ENCODE results near the gene SEMA4B.

The SEMA4B gene

GRCh38 chr15:90207252-90207651 is 6.1 kb downstream of the SEMA4B start:
- Histone ChIP-seq H3K9ac (ENCODE audit: low read length) (no peak overlapping the region), H3K27me3 (ENCODE audit: insufficient read depth, low read length, poor library complexity) (no peaks in the 10 kb centered on the region), H3K23ac (ENCODE audit: low read length) (no peak overlapping the region), H3K79me1 (ENCODE audit: low read length) (peaks cover 7% of the 10 kb centered on the region), H3K18ac (ENCODE audit: low read length) (no peak overlapping the region), H3K4ac (ENCODE audit: low read depth, low read length) (no peak overlapping the region), H3K27ac (ENCODE audit: low read depth, low read length) (no peak overlapping the region), H4K8ac (ENCODE audit: low read depth, low read length) (no peak overlapping the region), H2BK120ac (ENCODE audit: low read depth, low read length) (no peak overlapping the region), H2BK5ac (ENCODE audit: low read length) (no peak overlapping the region), H3K4me2 (ENCODE audit: low read length) (no peak overlapping the region), H4K5ac (ENCODE audit: low read length) (no peak overlapping the region), H3K36me3 (ENCODE audit: control insufficient read depth, insufficient read depth, low read length) (no peaks in the 10 kb centered on the region), H2AK5ac (ENCODE audit: low read length) (no peak overlapping the region), H3K56ac (ENCODE audit: low read length) (no peak overlapping the region), H3K4me1 (ENCODE audit: control insufficient read depth, low read depth, low read length) (no peaks in the 10 kb centered on the region), H3K4me3 (ENCODE audit: low read length) (no peak overlapping the region), H3K79me2 (ENCODE audit: control insufficient read depth, insufficient read depth, low read length) (no peaks in the 10 kb centered on the region), H2BK15ac (replicated peaks; ENCODE audit: low read depth) (no peak overlapping the region)
- no peak for DNase-seq
- WGBS (ENCODE audit: extremely low coverage, insufficient coverage, low lambda C conversion rate): no CpG with 5 or more reads among the region's 6 CpGs

DNA sequence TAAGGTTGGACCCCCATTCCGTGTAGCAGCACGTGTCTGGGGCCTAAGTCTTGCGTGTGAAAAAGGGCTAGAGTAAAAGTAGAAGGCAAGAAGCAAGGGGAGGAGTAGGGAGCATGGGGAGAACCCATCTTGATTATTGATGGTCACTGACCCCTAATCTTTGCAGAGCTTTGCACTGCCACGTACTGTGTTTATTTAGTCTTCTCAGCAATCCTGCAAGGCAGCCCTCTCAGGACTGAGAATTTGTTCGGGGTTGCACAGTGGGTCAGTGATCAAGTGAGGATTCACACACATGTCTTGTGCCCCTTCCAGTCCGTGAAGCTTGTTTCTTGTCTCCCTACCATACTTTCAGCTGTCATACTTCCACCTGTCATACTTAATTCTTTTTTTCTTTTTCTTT is 7.2 kb downstream of the SEMA4B start:
- no peak overlapping the region for H3K56ac ChIP-seq (ENCODE audit: low read length)
- H3K27ac ChIP-seq (ENCODE audit: low read depth, low read length): no peak overlapping the region
- H4K8ac ChIP-seq (ENCODE audit: low read depth, low read length): no peak overlapping the region
- no peak overlapping the region for H2BK15ac ChIP-seq (replicated peaks; ENCODE audit: low read depth)
- H2BK120ac ChIP-seq (ENCODE audit: low read depth, low read length): no peak overlapping the region
- WGBS (ENCODE audit: extremely low coverage, insufficient coverage, low lambda C conversion rate): no CpG with 5 or more reads among the region's 6 CpGs
- no peak overlapping the region for H3K4me3 ChIP-seq (ENCODE audit: low read length)
- peaks cover 3% of the 10 kb centered on the region for H3K79me1 ChIP-seq (ENCODE audit: low read length)
- H3K4me2 ChIP-seq (ENCODE audit: low read length): no peak overlapping the region
- H2BK5ac ChIP-seq (ENCODE audit: low read length): no peak overlapping the region
- H3K9ac ChIP-seq (ENCODE audit: low read length): no peak overlapping the region
- no peak overlapping the region for H2AK5ac ChIP-seq (ENCODE audit: low read length)
- H3K4ac ChIP-seq (ENCODE audit: low read depth, low read length): no peak overlapping the region
- no peak overlapping the region for H3K23ac ChIP-seq (ENCODE audit: low read length)
- DNase-seq: no peak
- no peaks in the 10 kb centered on the region for H3K27me3 ChIP-seq (ENCODE audit: insufficient read depth, low read length, poor library complexity)
- H3K18ac ChIP-seq (ENCODE audit: low read length): no peak overlapping the region
- no peak overlapping the region for H4K5ac ChIP-seq (ENCODE audit: low read length)
- no peaks in the 10 kb centered on the region for H3K36me3 ChIP-seq (ENCODE audit: control insufficient read depth, insufficient read depth, low read length)
- no peaks in the 10 kb centered on the region for H3K79me2 ChIP-seq (ENCODE audit: control insufficient read depth, insufficient read depth, low read length)
- H3K4me1 ChIP-seq (ENCODE audit: control insufficient read depth, low read depth, low read length): no peaks in the 10 kb centered on the region

DNA sequence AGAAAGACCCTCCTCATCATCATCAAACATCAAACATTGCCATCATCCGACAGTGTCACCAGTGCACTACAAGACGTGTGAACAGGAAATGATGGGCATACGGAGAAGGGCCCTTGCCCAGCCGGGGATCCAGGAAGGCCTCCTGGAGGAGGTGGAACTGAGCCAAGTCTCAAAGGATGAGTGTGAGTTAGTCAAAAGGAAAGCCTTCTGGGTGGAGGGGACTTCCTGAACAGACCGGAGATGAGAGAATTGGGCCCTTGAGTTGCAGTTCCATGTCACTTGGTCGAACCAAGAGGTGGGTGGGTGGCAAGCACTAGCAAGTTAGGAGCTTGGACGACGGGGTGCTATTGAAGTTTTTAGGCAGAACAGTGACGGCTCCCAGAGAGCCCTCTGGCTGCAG is 8.5 kb downstream of the SEMA4B start:
- no peak overlapping the region for H3K9ac ChIP-seq (ENCODE audit: low read length)
- no peaks in the 10 kb centered on the region for H3K27me3 ChIP-seq (ENCODE audit: insufficient read depth, low read length, poor library complexity)
- H2BK5ac ChIP-seq (ENCODE audit: low read length): no peak overlapping the region
- H3K56ac ChIP-seq (ENCODE audit: low read length): no peak overlapping the region
- no peak overlapping the region for H2BK120ac ChIP-seq (ENCODE audit: low read depth, low read length)
- no peak overlapping the region for H3K4ac ChIP-seq (ENCODE audit: low read depth, low read length)
- no peak overlapping the region for H4K5ac ChIP-seq (ENCODE audit: low read length)
- no peak overlapping the region for H4K8ac ChIP-seq (ENCODE audit: low read depth, low read length)
- no peak overlapping the region for H3K18ac ChIP-seq (ENCODE audit: low read length)
- no peak overlapping the region for H3K4me2 ChIP-seq (ENCODE audit: low read length)
- no peaks in the 10 kb centered on the region for H3K79me2 ChIP-seq (ENCODE audit: control insufficient read depth, insufficient read depth, low read length)
- no peak overlapping the region for H2BK15ac ChIP-seq (replicated peaks; ENCODE audit: low read depth)
- no peak overlapping the region for H3K4me3 ChIP-seq (ENCODE audit: low read length)
- H3K79me1 ChIP-seq (ENCODE audit: low read length): peaks cover 3% of the 10 kb centered on the region
- WGBS (ENCODE audit: extremely low coverage, insufficient coverage, low lambda C conversion rate): no CpG with 5 or more reads among the region's 9 CpGs
- H3K23ac ChIP-seq (ENCODE audit: low read length): no peak overlapping the region
- no peak overlapping the region for H3K27ac ChIP-seq (ENCODE audit: low read depth, low read length)
- H3K36me3 ChIP-seq (ENCODE audit: control insufficient read depth, insufficient read depth, low read length): no peaks in the 10 kb centered on the region
- no peak for DNase-seq
- no peaks in the 10 kb centered on the region for H3K4me1 ChIP-seq (ENCODE audit: control insufficient read depth, low read depth, low read length)
- H2AK5ac ChIP-seq (ENCODE audit: low read length): no peak overlapping the region

DNA sequence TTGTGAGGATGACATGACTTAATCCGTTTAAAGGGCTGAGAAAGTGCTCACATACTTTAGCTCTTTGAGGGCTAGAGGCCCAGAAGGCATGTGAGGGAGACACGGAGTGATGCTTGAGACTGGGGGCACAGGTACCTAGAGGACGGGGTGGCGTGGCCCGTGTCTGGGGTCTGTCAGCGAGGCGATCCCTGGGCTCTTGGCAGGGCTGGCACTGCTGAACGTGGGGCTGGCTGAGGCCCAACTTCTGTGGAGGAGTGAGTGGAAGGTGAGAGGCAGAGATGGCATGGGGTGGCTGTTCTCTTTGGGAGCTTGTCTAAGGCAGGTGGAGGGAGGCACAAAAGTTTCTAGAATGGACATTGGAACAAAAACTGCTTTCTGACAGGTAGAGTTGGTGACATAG is 9.5 kb downstream of the SEMA4B start:
- WGBS (ENCODE audit: extremely low coverage, insufficient coverage, low lambda C conversion rate): no CpG with 5 or more reads among the region's 8 CpGs
- H3K27me3 ChIP-seq (ENCODE audit: insufficient read depth, low read length, poor library complexity): no peaks in the 10 kb centered on the region

DNA sequence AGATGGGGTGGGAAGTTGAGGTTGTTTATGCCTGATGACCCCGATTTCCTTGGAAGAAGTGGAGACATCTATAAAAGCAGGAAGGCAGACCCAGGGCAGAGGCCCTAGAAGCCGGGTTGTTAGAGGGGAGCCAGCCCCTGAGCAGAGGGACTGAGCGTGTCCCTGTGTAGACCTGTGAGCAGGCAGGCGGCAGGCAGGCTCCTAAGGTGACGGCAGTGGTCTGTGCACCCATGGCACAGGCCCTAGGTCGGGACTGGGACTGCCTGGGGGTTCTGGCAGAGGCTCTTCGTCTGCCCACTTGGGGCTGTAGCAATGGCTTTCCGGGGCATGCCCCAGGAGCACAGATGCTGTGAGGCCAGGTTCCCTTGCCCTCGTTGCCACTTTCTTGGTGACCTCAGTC is 9.9 kb downstream of the SEMA4B start:
- no peak for DNase-seq
- Histone ChIP-seq H3K18ac (ENCODE audit: low read length) (no peak overlapping the region), H4K5ac (ENCODE audit: low read length) (no peak overlapping the region), H2BK5ac (ENCODE audit: low read length) (no peak overlapping the region), H3K36me3 (ENCODE audit: control insufficient read depth, insufficient read depth, low read length) (no peaks in the 10 kb centered on the region), H3K4ac (ENCODE audit: low read depth, low read length) (no peak overlapping the region), H3K4me1 (ENCODE audit: control insufficient read depth, low read depth, low read length) (no peaks in the 10 kb centered on the region), H3K56ac (ENCODE audit: low read length) (no peak overlapping the region), H3K27me3 (ENCODE audit: insufficient read depth, low read length, poor library complexity) (no peaks in the 10 kb centered on the region), H3K4me2 (ENCODE audit: low read length) (no peak overlapping the region), H2BK120ac (ENCODE audit: low read depth, low read length) (no peak overlapping the region), H3K23ac (ENCODE audit: low read length) (no peak overlapping the region), H4K8ac (ENCODE audit: low read depth, low read length) (no peak overlapping the region), H3K9ac (ENCODE audit: low read length) (no peak overlapping the region), H2AK5ac (ENCODE audit: low read length) (no peak overlapping the region), H3K79me1 (ENCODE audit: low read length) (peaks cover 1% of the 10 kb centered on the region), H3K79me2 (ENCODE audit: control insufficient read depth, insufficient read depth, low read length) (no peaks in the 10 kb centered on the region), H3K27ac (ENCODE audit: low read depth, low read length) (no peak overlapping the region), H3K4me3 (ENCODE audit: low read length) (no peak overlapping the region), H2BK15ac (replicated peaks; ENCODE audit: low read depth) (no peak overlapping the region)
- no CpG with 5 or more reads among the region's 9 CpGs for WGBS (ENCODE audit: extremely low coverage, insufficient coverage, low lambda C conversion rate)

More for the DNA sequence above, 9.5 kb downstream of the SEMA4B start:
- H3K4me3 ChIP-seq (ENCODE audit: low read length): no peak overlapping the region
- DNase-seq: no peak
- no peak overlapping the region for H3K18ac ChIP-seq (ENCODE audit: low read length)
- no peaks in the 10 kb centered on the region for H3K36me3 ChIP-seq (ENCODE audit: control insufficient read depth, insufficient read depth, low read length)
- H2BK120ac ChIP-seq (ENCODE audit: low read depth, low read length): no peak overlapping the region
- no peak overlapping the region for H4K5ac ChIP-seq (ENCODE audit: low read length)
- no peak overlapping the region for H3K4me2 ChIP-seq (ENCODE audit: low read length)
- H4K8ac ChIP-seq (ENCODE audit: low read depth, low read length): no peak overlapping the region
- no peak overlapping the region for H2BK15ac ChIP-seq (replicated peaks; ENCODE audit: low read depth)
- H3K9ac ChIP-seq (ENCODE audit: low read length): no peak overlapping the region
- no peak overlapping the region for H3K23ac ChIP-seq (ENCODE audit: low read length)
- no peaks in the 10 kb centered on the region for H3K79me2 ChIP-seq (ENCODE audit: control insufficient read depth, insufficient read depth, low read length)
- H3K4ac ChIP-seq (ENCODE audit: low read depth, low read length): no peak overlapping the region
- no peak overlapping the region for H2BK5ac ChIP-seq (ENCODE audit: low read length)
- no peak overlapping the region for H2AK5ac ChIP-seq (ENCODE audit: low read length)
- no peak overlapping the region for H3K27ac ChIP-seq (ENCODE audit: low read depth, low read length)
- H3K79me1 ChIP-seq (ENCODE audit: low read length): peaks cover 1% of the 10 kb centered on the region
- no peak overlapping the region for H3K56ac ChIP-seq (ENCODE audit: low read length)
- H3K4me1 ChIP-seq (ENCODE audit: control insufficient read depth, low read depth, low read length): no peaks in the 10 kb centered on the region

GRCh38 chr15:90211440-90212143 is 10.5 kb downstream of the SEMA4B start:
- Histone ChIP-seq H3K79me1 (ENCODE audit: low read length) (peaks cover 1% of the 10 kb centered on the region), H3K36me3 (ENCODE audit: control insufficient read depth, insufficient read depth, low read length) (no peaks in the 10 kb centered on the region), H3K56ac (ENCODE audit: low read length) (peak overlapping the region; percentile 25), H3K18ac (ENCODE audit: low read length) (no peak overlapping the region), H2BK5ac (ENCODE audit: low read length) (no peak overlapping the region), H3K27me3 (ENCODE audit: insufficient read depth, low read length, poor library complexity) (no peaks in the 10 kb centered on the region), H4K5ac (ENCODE audit: low read length) (no peak overlapping the region), H3K9ac (ENCODE audit: low read length) (no peak overlapping the region), H2BK120ac (ENCODE audit: low read depth, low read length) (no peak overlapping the region), H3K4me1 (ENCODE audit: control insufficient read depth, low read depth, low read length) (no peaks in the 10 kb centered on the region), H3K27ac (ENCODE audit: low read depth, low read length) (no peak overlapping the region), H3K4me3 (ENCODE audit: low read length) (no peak overlapping the region), H2AK5ac (ENCODE audit: low read length) (no peak overlapping the region), H3K4ac (ENCODE audit: low read depth, low read length) (no peak overlapping the region), H3K79me2 (ENCODE audit: control insufficient read depth, insufficient read depth, low read length) (no peaks in the 10 kb centered on the region), H4K8ac (ENCODE audit: low read depth, low read length) (no peak overlapping the region), H2BK15ac (replicated peaks; ENCODE audit: low read depth) (no peak overlapping the region), H3K4me2 (ENCODE audit: low read length) (no peak overlapping the region), H3K23ac (ENCODE audit: low read length) (no peak overlapping the region)
- no CpG with 5 or more reads among the region's 13 CpGs for WGBS (ENCODE audit: extremely low coverage, insufficient coverage, low lambda C conversion rate)
- no peak for DNase-seq
